ENCODE measurements around the gene CADPS2. TPM values are rescaled to one million over a fixed set of nuclear protein-coding genes. Genes with fewer than 3 reads are reported as not detected.

CADPS2 gene
- total RNA-seq, 5 donors from 2014 or later (not counting 1 experiment from before 2014, with no cell fraction given), result 0.15 to 0.28 (median 0.16) TPM; not detected in 2

DNA sequence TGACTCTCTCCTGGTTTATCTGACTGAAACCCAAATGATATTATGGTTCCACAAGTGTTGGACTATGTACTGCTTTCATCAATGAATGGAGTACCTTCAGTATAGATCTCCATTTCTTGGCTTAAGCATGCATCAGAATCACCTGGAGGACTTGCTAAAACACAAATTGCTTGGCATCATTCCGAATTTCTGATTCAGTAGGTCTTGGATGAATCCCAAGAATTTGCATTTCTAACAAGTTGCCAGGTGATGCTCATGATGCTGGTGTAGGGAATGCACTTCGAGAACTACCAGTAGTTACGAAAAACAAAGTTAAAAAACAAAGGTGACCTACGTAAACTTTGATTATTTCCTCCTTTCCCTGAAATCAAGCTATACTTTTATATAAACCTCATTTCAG, 462.7 kb downstream of the CADPS2 start:
- no peaks in the 10 kb centered on the region for H3K27me3 Mint-ChIP-seq
- ChIA-PET POLR2A (no interaction called here), CTCF (no interaction called here)
- Histone ChIP-seq H3K4me1 (ENCODE audit: control insufficient read depth in 1 of 2, extremely low read depth in 1 of 2, insufficient read depth in 2 of 2, low read length in 2 of 2) (no peaks in the 10 kb centered on the region), H3K4me3 (ENCODE audit: control insufficient read depth in 1 of 2, extremely low read depth in 1 of 2, low read length in 1 of 2) (no peak overlapping the region), H3K36me3 (ENCODE audit: control insufficient read depth in 2 of 2, extremely low read depth in 1 of 2, insufficient read depth in 1 of 2, low read length in 1 of 2) (no peaks in the 10 kb centered on the region), H3K27me3 (replicated peaks in 1 of 2; ENCODE audit: control insufficient read depth in 2 of 2, extremely low read depth in 1 of 2, insufficient read depth in 2 of 2, low read length in 1 of 2) (no peaks in the 10 kb centered on the region), H3K9me3 (no peaks in the 10 kb centered on the region), H3K27ac (ENCODE audit: low read length) (no peak overlapping the region)
- H3K9me3 Mint-ChIP-seq, result peaks cover 0 to 6% (median 2%) of the 10 kb centered on the region in 3 donors
- no peaks in the 10 kb centered on the region for H3K36me3 Mint-ChIP-seq
- DNase-seq (no peak), ATAC-seq (replicated peaks in 1 of 4) (no peak)
- no peaks in the 10 kb centered on the region for H3K4me1 Mint-ChIP-seq
- H3K4me3 Mint-ChIP-seq, result no peak overlapping the region
- H3K27ac Mint-ChIP-seq, result no peak overlapping the region
- 70% methylated on average over 2 of the region's 4 CpGs for WGBS (ENCODE audit: insufficient coverage)

DNA sequence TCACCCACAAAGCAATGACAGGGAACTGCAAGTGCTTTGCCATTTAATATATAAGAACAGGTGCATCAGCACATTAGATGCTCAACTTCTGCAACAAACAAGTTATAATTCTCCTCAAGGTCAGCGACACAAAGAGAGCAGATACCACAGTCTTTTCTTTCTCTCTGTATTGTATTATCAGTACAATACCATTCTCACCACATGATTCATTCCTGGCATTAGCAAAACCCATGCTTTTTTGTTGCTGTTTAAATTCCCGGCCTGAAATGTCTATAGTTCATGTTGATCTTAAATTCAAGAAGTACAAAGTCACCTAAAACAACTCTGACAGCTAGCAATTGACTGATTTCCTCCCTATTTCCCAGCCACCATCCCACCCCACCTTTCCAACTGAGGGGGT, 469.9 kb downstream of the CADPS2 start:
- H3K4me3 Mint-ChIP-seq, result no peak overlapping the region
- WGBS (ENCODE audit: insufficient coverage), result no CpG with 5 or more reads among the region's 2 CpGs
- no peak for DNase-seq
- H3K9me3 Mint-ChIP-seq, result peaks cover 7 to 12% (median 11%) of the 10 kb centered on the region in 3 donors
- H3K9me3 ChIP-seq, result no peaks in the 10 kb centered on the region
- POLR2A ChIA-PET, result interaction anchor here in 1 of 2 donors (0.7 kb wide), 1 partner anchor 26 kb away, joined by 4 read pairs; no protein-coding TSS in a partner anchor
- H3K4me3 ChIP-seq (ENCODE audit: control insufficient read depth in 1 of 2, extremely low read depth in 1 of 2, low read length in 1 of 2), result no peak overlapping the region
- CTCF ChIA-PET, result no interaction called here
- no peaks in the 10 kb centered on the region for H3K4me1 Mint-ChIP-seq
- no peak overlapping the region for H3K27ac Mint-ChIP-seq
- H3K27me3 ChIP-seq (replicated peaks in 1 of 2; ENCODE audit: control insufficient read depth in 2 of 2, extremely low read depth in 1 of 2, insufficient read depth in 2 of 2, low read length in 1 of 2), result no peaks in the 10 kb centered on the region
- no peak overlapping the region for H3K27ac ChIP-seq (ENCODE audit: low read length)
- no peaks in the 10 kb centered on the region for H3K36me3 ChIP-seq (ENCODE audit: control insufficient read depth in 2 of 2, extremely low read depth in 1 of 2, insufficient read depth in 1 of 2, low read length in 1 of 2)
- no peak for ATAC-seq (replicated peaks in 1 of 4)
- H3K36me3 Mint-ChIP-seq, result no peaks in the 10 kb centered on the region
- no peaks in the 10 kb centered on the region for H3K27me3 Mint-ChIP-seq
- no peaks in the 10 kb centered on the region for H3K4me1 ChIP-seq (ENCODE audit: control insufficient read depth in 1 of 2, extremely low read depth in 1 of 2, insufficient read depth in 2 of 2, low read length in 2 of 2)

DNA sequence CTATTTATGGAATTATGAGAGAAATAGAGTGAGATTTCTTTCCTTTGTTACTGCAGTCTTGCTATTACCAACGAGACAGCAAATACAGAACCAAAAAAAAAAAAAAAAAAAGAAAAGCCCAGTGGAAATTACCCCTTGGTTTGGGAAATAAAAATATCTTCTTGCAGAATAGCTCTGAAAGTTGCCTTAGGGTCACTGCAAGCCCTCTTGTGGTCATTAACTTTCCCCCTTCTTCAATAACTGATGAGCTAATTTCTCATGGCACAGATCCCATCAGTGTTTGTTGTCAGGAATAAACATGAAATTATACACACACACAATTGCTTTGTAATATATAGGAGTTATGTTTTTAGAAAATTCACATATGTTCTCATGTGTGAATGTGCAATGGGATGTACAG, 470.8 kb downstream of the CADPS2 start:
- no peak for DNase-seq
- ChIA-PET CTCF (no interaction called here), POLR2A (interaction anchor here in 1 of 2 donors (0.7 kb wide), 1 partner anchor 25 kb away, joined by 4 read pairs; no protein-coding TSS in a partner anchor)
- no peak overlapping the region for H3K4me3 Mint-ChIP-seq
- Histone ChIP-seq H3K27ac (ENCODE audit: low read length) (no peak overlapping the region), H3K4me1 (ENCODE audit: control insufficient read depth in 1 of 2, extremely low read depth in 1 of 2, insufficient read depth in 2 of 2, low read length in 2 of 2) (no peaks in the 10 kb centered on the region), H3K36me3 (ENCODE audit: control insufficient read depth in 2 of 2, extremely low read depth in 1 of 2, insufficient read depth in 1 of 2, low read length in 1 of 2) (no peaks in the 10 kb centered on the region), H3K4me3 (ENCODE audit: control insufficient read depth in 1 of 2, extremely low read depth in 1 of 2, low read length in 1 of 2) (no peak overlapping the region), H3K9me3 (no peaks in the 10 kb centered on the region), H3K27me3 (replicated peaks in 1 of 2; ENCODE audit: control insufficient read depth in 2 of 2, extremely low read depth in 1 of 2, insufficient read depth in 2 of 2, low read length in 1 of 2) (no peaks in the 10 kb centered on the region)
- H3K36me3 Mint-ChIP-seq, result no peaks in the 10 kb centered on the region
- H3K27me3 Mint-ChIP-seq, result no peaks in the 10 kb centered on the region
- H3K27ac Mint-ChIP-seq, result no peak overlapping the region
- H3K4me1 Mint-ChIP-seq, result no peaks in the 10 kb centered on the region
- WGBS (ENCODE audit: insufficient coverage), result no CpG with 5 or more reads among the region's 1 CpG
- peaks cover 7 to 15% (median 12%) of the 10 kb centered on the region in 3 donors for H3K9me3 Mint-ChIP-seq
- ATAC-seq (replicated peaks in 1 of 4), result no peak

DNA sequence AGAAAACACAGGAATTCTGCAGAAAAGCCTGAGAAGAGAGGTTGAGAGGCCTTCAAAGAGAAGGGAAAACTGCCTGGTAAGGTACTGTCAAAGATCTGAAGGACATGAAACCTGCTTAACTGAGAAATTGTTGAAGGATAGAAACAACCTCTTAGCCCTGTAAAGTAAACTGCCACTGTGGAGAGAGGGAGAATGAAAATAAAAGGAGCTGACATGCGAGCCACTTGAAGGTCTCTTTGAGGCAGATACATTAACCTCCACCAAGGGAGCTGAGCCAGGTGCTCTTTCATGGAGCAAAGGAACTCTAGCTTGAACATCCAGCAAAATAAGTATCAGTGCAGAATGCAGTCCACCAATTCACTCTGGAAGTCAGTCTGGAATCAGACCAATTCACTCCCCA, 472.9 kb downstream of the CADPS2 start:
- H3K36me3 ChIP-seq (ENCODE audit: control insufficient read depth in 2 of 2, extremely low read depth in 1 of 2, insufficient read depth in 1 of 2, low read length in 1 of 2), result no peaks in the 10 kb centered on the region
- H3K27ac Mint-ChIP-seq, result no peak overlapping the region
- CTCF ChIA-PET, result no interaction called here
- H3K9me3 ChIP-seq, result no peaks in the 10 kb centered on the region
- no CpG with 5 or more reads among the region's 1 CpG for WGBS (ENCODE audit: insufficient coverage)
- POLR2A ChIA-PET, result no interaction called here
- no peaks in the 10 kb centered on the region for H3K36me3 Mint-ChIP-seq
- ATAC-seq (replicated peaks in 1 of 4), result no peak
- H3K4me1 Mint-ChIP-seq, result no peaks in the 10 kb centered on the region
- no peak for DNase-seq
- no peaks in the 10 kb centered on the region for H3K27me3 ChIP-seq (replicated peaks in 1 of 2; ENCODE audit: control insufficient read depth in 2 of 2, extremely low read depth in 1 of 2, insufficient read depth in 2 of 2, low read length in 1 of 2)
- peaks cover 7 to 17% (median 11%) of the 10 kb centered on the region in 3 donors for H3K9me3 Mint-ChIP-seq
- no peak overlapping the region for H3K27ac ChIP-seq (ENCODE audit: low read length)
- no peaks in the 10 kb centered on the region for H3K27me3 Mint-ChIP-seq
- no peaks in the 10 kb centered on the region for H3K4me1 ChIP-seq (ENCODE audit: control insufficient read depth in 1 of 2, extremely low read depth in 1 of 2, insufficient read depth in 2 of 2, low read length in 2 of 2)
- H3K4me3 ChIP-seq (ENCODE audit: control insufficient read depth in 1 of 2, extremely low read depth in 1 of 2, low read length in 1 of 2), result no peak overlapping the region
- no peak overlapping the region for H3K4me3 Mint-ChIP-seq

DNA sequence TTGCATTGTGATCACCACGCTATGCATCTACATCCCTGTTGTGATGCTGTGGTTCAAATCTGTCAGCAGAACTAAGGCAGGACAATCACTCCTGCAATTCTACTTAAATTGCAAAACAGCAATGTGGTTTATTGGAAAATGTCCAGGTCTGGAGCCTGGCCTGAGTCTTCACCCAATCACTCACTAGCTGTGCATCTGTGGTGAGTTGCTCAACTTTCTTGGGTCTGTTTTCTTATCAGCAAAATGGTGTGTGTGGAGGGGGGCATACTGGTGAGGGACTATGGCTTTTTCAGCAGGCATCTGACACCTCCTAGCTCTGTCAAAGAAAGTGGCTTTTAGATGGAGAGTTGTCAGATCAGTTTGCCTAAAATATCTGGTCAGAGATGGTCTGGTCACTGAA, 473.4 kb downstream of the CADPS2 start:
- Mint-ChIP-seq H3K27ac (no peak overlapping the region), H3K27me3 (no peaks in the 10 kb centered on the region), H3K4me1 (no peaks in the 10 kb centered on the region), H3K36me3 (no peaks in the 10 kb centered on the region), H3K9me3 (peaks cover 7 to 17% (median 8%) of the 10 kb centered on the region in 3 donors), H3K4me3 (no peak overlapping the region)
- ChIA-PET CTCF (no interaction called here), POLR2A (no interaction called here)
- no CpG with 5 or more reads among the region's 1 CpG for WGBS (ENCODE audit: insufficient coverage)
- Histone ChIP-seq H3K27ac (ENCODE audit: low read length) (no peak overlapping the region), H3K4me1 (ENCODE audit: control insufficient read depth in 1 of 2, extremely low read depth in 1 of 2, insufficient read depth in 2 of 2, low read length in 2 of 2) (no peaks in the 10 kb centered on the region), H3K36me3 (ENCODE audit: control insufficient read depth in 2 of 2, extremely low read depth in 1 of 2, insufficient read depth in 1 of 2, low read length in 1 of 2) (no peaks in the 10 kb centered on the region), H3K27me3 (replicated peaks in 1 of 2; ENCODE audit: control insufficient read depth in 2 of 2, extremely low read depth in 1 of 2, insufficient read depth in 2 of 2, low read length in 1 of 2) (no peaks in the 10 kb centered on the region), H3K4me3 (ENCODE audit: control insufficient read depth in 1 of 2, extremely low read depth in 1 of 2, low read length in 1 of 2) (no peak overlapping the region), H3K9me3 (no peaks in the 10 kb centered on the region)
- no peak for ATAC-seq (replicated peaks in 1 of 4)
- DNase-seq, result no peak

DNA sequence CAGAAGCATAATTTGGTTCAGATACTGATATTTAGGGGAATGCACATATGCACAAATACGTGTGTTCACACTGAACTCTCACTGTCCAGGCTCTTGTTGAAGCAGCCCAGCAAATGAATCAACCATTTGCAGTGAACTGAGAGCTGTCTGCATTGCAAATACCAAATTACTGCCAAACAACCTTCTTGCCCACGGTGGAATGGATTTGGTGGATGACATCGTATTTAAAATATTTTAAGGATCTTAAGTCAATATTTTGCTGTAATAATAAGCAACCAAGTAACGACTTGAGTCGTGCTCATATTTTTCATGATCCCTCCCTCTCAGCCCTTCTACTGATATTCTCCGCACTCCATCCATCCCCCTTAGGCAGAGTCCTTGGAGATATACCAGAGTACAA, 473.8 kb downstream of the CADPS2 start:
- CTCF ChIA-PET, result no interaction called here

DNA sequence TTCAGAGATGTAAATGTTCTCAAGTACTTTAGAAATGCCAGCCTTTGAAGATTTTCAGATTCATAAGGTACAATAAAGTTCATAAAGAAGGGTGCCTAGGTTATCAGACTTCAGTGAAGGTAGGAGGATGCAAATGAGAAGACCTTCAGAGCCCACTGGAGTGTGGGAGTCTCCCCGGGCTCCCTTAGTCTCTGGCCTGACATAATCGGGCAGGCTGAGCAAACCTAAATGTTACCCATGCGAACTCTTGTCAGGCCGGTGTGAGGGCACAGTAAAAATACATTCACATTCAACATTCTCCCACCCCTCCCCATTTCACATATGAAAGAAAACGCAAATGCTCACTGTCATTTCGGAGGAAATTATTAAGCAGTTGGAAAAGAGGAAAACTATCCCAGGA, 479.1 kb downstream of the CADPS2 start:
- ATAC-seq (replicated peaks in 1 of 4), result no peak
- peaks cover 0 to 8% (median 0%) of the 10 kb centered on the region in 3 donors for H3K9me3 Mint-ChIP-seq
- no peaks in the 10 kb centered on the region for H3K27me3 Mint-ChIP-seq

More for the DNA sequence above, 473.8 kb downstream of the CADPS2 start:
- no peak overlapping the region for H3K27ac Mint-ChIP-seq
- no peaks in the 10 kb centered on the region for H3K36me3 Mint-ChIP-seq
- H3K4me1 Mint-ChIP-seq, result no peaks in the 10 kb centered on the region
- WGBS (ENCODE audit: insufficient coverage), result no CpG with 5 or more reads among the region's 6 CpGs
- Histone ChIP-seq H3K36me3 (ENCODE audit: control insufficient read depth in 2 of 2, extremely low read depth in 1 of 2, insufficient read depth in 1 of 2, low read length in 1 of 2) (no peaks in the 10 kb centered on the region), H3K9me3 (no peaks in the 10 kb centered on the region), H3K27me3 (replicated peaks in 1 of 2; ENCODE audit: control insufficient read depth in 2 of 2, extremely low read depth in 1 of 2, insufficient read depth in 2 of 2, low read length in 1 of 2) (no peaks in the 10 kb centered on the region), H3K4me1 (ENCODE audit: control insufficient read depth in 1 of 2, extremely low read depth in 1 of 2, insufficient read depth in 2 of 2, low read length in 2 of 2) (no peaks in the 10 kb centered on the region), H3K4me3 (ENCODE audit: control insufficient read depth in 1 of 2, extremely low read depth in 1 of 2, low read length in 1 of 2) (no peak overlapping the region), H3K27ac (ENCODE audit: low read length) (no peak overlapping the region)
- DNase-seq (no peak), ATAC-seq (replicated peaks in 1 of 4) (no peak)
- no peaks in the 10 kb centered on the region for H3K27me3 Mint-ChIP-seq
- H3K4me3 Mint-ChIP-seq, result no peak overlapping the region
- H3K9me3 Mint-ChIP-seq, result peaks cover 5 to 14% (median 5%) of the 10 kb centered on the region in 3 donors
- POLR2A ChIA-PET, result no interaction called here

More for the DNA sequence above, 479.1 kb downstream of the CADPS2 start:
- 70% methylated on average over 2 of the region's 6 CpGs for WGBS (ENCODE audit: insufficient coverage)
- Mint-ChIP-seq H3K4me3 (no peak overlapping the region), H3K4me1 (no peaks in the 10 kb centered on the region), H3K27ac (no peak overlapping the region), H3K36me3 (no peaks in the 10 kb centered on the region)
- H3K9me3 ChIP-seq, result no peaks in the 10 kb centered on the region
- no peak overlapping the region for H3K27ac ChIP-seq (ENCODE audit: low read length)
- POLR2A ChIA-PET, result no interaction called here
- DNase-seq, result no peak
- H3K4me1 ChIP-seq (ENCODE audit: control insufficient read depth in 1 of 2, extremely low read depth in 1 of 2, insufficient read depth in 2 of 2, low read length in 2 of 2), result no peaks in the 10 kb centered on the region
- no peaks in the 10 kb centered on the region for H3K27me3 ChIP-seq (replicated peaks in 1 of 2; ENCODE audit: control insufficient read depth in 2 of 2, extremely low read depth in 1 of 2, insufficient read depth in 2 of 2, low read length in 1 of 2)
- no peak overlapping the region for H3K4me3 ChIP-seq (ENCODE audit: control insufficient read depth in 1 of 2, extremely low read depth in 1 of 2, low read length in 1 of 2)
- H3K36me3 ChIP-seq (ENCODE audit: control insufficient read depth in 2 of 2, extremely low read depth in 1 of 2, insufficient read depth in 1 of 2, low read length in 1 of 2), result no peaks in the 10 kb centered on the region
- CTCF ChIA-PET, result no interaction called here

All from T-cell (primary cell).